ENCODE measurements around the gene PCYT1A.

- no peak for TF ChIP-seq TAF1 (IDR thresholded peaks at IDR 0.05; ENCODE audit: low read depth, low read length)
- no peak for TF ChIP-seq POLR2A (IDR thresholded peaks at IDR 0.05; ENCODE audit: low read depth, low read length)
Observed at GRCh38 chr3:196287090-196287439, 461 bp downstream of the PCYT1A start.
